Muscle layer of colon (tissue), 2 donors: ENCODE data around the gene LRP2.
"Not testable (repeated sequence)": the region's sequence is repeated elsewhere in the genome, so short reads cannot be mapped to it uniquely, and the experiment has no call there.

Experiments
- H3K27ac ChIP-seq: one replicate; pipeline ENCODE4 v1.7.0; 2013; ENCODE audit warnings: low read depth, mild to moderate bottlenecking, low read length, moderate library complexity
- H3K27me3 ChIP-seq, 2 donors: one replicate each; pipeline ENCODE4 v1.7.0; 2013; ENCODE audit warnings: low read length in 2 of 2, mild to moderate bottlenecking in 2 of 2; ENCODE audit not compliant: insufficient read depth in 2 of 2, control insufficient read depth in 1 of 2
- H3K36me3 ChIP-seq: one replicate; pipeline ENCODE4 v1.7.0; 2013; ENCODE audit warnings: mild to moderate bottlenecking, low read length; ENCODE audit not compliant: insufficient read depth
- H3K4me1 ChIP-seq: one replicate; pipeline ENCODE4 v1.7.0; 2013; ENCODE audit warnings: mild to moderate bottlenecking, low read length; ENCODE audit not compliant: insufficient read depth
- H3K4me3 ChIP-seq, 2 donors: one replicate each; pipeline ENCODE4 v1.7.0; 2013; ENCODE audit warnings: low read length in 2 of 2, low read depth in 1 of 2, mild to moderate bottlenecking in 1 of 2, moderate library complexity in 1 of 2
- H3K9ac ChIP-seq: one replicate; pipeline ENCODE4 v1.7.0; 2013; ENCODE audit warnings: low read length
- H3K9me3 ChIP-seq: one replicate; pipeline ENCODE4 v1.7.0; 2013; ENCODE audit warnings: mild to moderate bottlenecking, low read length
- donor health status: abdominal sarcoma.
- donor health status: Adenocarcinoma of cecum.

Gene LRP2

DNA sequence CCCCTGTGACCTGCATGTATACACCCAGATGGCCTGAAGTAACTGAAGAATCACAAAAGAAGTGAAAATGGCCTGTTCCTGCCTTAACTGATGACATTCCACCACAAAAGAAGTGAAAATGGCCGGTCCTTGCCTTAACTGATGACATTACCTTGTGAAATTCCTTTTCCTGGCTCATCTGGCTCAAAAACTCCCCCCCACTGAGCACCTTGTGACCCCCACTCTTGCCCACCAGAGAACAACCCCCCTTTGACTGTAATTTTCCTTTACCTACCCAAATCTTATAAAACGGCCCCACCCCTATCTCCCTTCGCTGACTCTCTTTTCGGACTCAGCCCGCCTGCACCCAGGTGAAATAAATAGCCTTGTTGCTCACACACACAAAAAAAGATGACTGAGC, 225.9 kb downstream of the LRP2 start:
- H3K4me1 ChIP-seq, H3K27me3 ChIP-seq, H3K9me3 ChIP-seq, H3K36me3 ChIP-seq, H3K27ac ChIP-seq, H3K4me3 ChIP-seq, H3K9ac ChIP-seq: not testable (repeated sequence)

DNA sequence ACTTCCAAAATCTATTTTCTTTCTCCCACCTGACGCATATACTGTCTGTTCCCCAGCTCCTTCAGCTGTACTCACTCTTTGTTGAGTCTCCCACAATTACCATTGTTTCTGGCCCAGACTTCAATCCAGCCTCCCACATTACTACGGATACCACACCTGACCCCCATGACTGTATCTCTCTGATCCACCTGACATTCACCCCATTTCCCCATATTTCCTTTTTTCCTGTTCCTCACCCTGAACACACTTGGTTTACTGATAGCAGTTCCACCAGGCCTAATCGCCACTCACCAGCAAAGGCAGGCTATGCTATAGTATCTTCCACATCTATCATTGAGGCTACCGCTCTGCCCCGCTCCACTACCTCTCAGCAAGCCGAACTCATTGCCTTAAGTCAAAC, 228.1 kb downstream of the LRP2 start:
- not testable (repeated sequence) for H3K4me3 ChIP-seq, H3K9ac ChIP-seq, H3K4me1 ChIP-seq, H3K27ac ChIP-seq, H3K9me3 ChIP-seq, H3K36me3 ChIP-seq, H3K27me3 ChIP-seq

DNA sequence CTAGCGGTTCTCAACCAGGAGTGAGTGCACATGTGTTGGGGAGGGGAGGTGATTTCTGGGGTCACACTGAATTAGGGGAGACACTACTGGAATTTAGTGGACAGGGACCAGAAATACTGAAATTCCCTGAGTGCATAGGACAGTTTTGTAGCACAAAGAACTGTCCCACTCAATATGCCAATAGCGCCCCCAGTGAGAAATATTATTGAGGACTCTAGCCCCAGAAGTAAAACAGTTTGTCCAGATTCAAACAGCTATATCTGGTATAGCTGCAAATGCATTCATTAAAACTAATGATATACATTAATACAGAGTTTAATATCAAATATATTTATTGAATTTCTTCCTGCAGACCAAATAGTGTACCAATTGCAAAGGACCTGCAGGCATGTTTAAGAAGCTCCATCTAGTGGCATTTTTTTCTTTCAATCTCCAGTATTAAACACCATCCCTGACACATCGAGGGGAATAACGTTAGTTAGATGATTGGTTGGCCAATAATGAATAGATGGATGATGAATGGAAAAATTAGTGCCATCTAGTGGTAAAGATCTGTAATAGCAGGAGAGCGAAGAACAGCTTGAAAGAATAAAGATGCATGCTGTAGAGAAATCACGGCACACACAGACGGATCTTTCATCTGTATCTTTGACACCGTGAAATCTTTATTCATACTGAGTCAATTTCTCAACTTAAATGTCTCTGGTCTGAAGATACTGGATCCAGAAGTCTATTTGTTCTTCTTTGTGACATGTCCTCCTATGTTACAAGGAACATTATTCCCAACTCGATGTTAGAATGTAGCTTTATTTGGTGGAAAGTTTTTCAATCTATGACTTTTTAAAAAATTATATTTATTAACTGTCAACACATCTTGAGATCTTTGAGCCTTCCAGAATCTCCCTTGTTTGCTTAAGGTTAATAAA, 230.5 kb downstream of the LRP2 start:
- Histone ChIP-seq H3K36me3 (no peaks in the 10 kb centered on the region), H3K4me1 (no peaks in the 10 kb centered on the region), H3K9me3 (no peaks in the 10 kb centered on the region), H3K27me3 (no peaks in the 10 kb centered on the region), H3K27ac (no peak overlapping the region), H3K9ac (no peak overlapping the region), H3K4me3 (no peak overlapping the region)

DNA sequence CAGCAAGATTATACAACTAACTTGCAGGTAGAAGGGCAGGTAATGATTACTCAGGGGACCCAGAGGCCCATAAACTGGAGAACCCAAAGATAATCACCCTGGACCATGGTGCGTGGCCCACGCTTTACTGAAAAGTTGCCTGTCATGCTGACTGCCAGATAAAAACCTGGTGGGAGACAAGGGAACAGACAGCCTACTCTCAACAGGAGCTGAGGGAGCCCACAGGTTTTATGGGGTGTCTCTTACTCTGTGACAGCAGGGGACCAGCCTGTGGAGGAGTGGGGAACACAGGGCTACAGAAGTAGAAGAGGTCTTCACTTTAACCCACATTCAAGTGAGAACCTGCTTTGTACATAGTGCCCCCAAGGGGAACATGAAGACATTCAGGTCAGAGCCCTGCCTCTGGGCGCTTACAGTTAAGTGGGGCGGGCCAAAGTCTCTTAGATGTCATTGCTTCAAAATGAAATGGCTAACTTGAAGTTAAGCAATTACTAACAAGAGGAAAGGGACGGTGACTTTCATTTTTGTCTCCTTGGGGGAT, 232.6 kb downstream of the LRP2 start:
- no peak overlapping the region for H3K4me3 ChIP-seq
- H3K27me3 ChIP-seq, result no peaks in the 10 kb centered on the region
- no peaks in the 10 kb centered on the region for H3K36me3 ChIP-seq
- H3K4me1 ChIP-seq, result no peaks in the 10 kb centered on the region
- no peak overlapping the region for H3K9ac ChIP-seq
- H3K9me3 ChIP-seq, result no peaks in the 10 kb centered on the region
- no peak overlapping the region for H3K27ac ChIP-seq

DNA sequence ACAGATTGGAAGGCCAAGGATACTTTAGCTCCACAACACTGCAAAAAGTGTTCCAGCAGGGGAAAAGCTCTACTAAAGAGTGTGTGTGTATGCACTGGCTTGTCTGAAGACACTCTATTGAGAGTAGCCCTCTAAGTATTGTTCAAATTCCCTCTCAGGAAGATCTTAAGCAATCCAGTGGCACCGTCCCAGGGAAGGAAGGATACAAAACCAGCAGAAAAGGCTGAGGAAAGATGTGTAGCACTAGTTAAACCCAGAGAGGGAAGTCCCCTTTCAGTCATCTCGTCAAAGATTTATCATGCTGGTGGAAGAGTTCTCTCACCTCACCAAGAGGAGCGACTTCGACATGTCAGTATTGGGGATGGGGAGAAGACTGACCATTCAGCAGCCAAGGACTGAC, 242.5 kb downstream of the LRP2 start:
- Histone ChIP-seq H3K9me3 (no peaks in the 10 kb centered on the region), H3K27ac (no peak overlapping the region), H3K4me1 (no peaks in the 10 kb centered on the region), H3K36me3 (no peaks in the 10 kb centered on the region), H3K9ac (no peak overlapping the region), H3K27me3 (no peaks in the 10 kb centered on the region), H3K4me3 (no peak overlapping the region)

DNA sequence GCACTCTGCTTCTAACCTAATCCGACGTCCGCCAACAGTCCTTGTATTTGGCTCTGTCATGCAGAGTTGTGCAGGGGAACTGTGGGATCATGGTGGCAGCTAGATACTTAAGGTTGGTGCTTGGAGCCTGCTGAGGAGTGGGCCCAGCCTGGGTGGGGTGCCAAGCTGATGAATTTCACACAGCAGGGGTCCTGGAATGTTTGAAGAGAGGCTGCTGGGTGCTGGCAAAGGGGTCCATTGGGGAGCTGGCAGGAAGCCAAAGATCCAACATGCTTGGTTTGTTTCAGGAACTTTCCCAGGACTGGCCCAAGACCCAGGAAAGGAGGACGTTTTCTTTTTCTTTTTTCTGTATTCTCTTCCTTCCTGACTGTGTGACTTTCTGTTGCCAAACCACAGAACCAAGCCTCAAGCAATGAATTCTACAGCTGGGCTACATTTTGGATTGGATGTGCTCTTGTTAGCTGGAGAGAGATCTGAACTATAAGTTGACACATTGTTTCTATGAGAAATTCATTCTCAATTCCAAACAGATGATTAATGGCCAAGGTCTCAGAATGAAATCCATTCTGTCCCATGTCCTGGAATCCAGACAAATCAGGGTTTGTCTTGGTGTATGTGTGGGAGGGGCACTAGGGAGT, 243.1 kb downstream of the LRP2 start:
- Histone ChIP-seq H3K9ac (no peak overlapping the region), H3K9me3 (no peaks in the 10 kb centered on the region), H3K27ac (no peak overlapping the region), H3K4me3 (no peak overlapping the region), H3K4me1 (no peaks in the 10 kb centered on the region), H3K27me3 (no peaks in the 10 kb centered on the region), H3K36me3 (no peaks in the 10 kb centered on the region)

DNA sequence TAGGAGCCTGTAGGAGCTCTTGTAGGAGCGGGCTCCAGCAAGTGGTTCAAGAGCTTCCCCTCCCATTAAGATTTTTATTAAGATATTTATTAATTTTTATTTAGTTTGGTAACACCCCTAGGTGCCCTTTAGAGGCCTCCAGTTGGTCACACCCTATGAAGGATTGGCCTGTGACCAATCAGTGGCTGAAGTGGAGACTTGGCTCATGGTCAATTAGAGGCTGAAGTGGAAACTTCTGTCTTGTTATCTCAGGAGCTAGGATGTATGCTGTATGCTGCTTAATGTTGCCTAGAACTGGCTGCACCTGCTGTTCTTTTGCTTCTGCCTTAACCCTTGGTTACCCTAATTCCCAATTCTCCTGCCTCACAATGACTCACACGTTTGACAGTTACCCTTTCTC, 244.3 kb downstream of the LRP2 start:
- no peak overlapping the region for H3K4me3 ChIP-seq
- no peaks in the 10 kb centered on the region for H3K9me3 ChIP-seq
- H3K36me3 ChIP-seq, result no peaks in the 10 kb centered on the region
- H3K4me1 ChIP-seq, result no peaks in the 10 kb centered on the region
- H3K27ac ChIP-seq, result no peak overlapping the region
- H3K27me3 ChIP-seq, result no peaks in the 10 kb centered on the region
- H3K9ac ChIP-seq, result no peak overlapping the region

DNA sequence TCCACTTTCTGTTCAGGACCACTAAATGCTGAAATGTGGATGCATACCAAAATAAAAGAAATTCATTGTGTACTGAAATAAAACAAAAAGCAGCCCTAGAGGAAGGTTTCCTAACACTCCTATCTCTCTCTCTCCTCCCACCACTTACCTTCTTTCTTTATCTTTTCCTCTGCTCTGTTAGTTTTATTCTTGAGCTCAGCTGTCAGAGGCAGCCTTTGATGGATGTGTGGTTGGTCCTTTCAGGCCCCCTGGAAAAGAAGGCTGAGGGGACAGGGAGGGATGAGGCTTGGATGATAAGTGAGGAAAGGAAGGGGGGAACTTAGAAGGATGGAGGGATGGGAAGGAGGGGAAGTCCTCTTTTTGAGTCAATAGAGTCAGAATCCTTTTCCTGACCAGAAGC, 245.3 kb downstream of the LRP2 start:
- Histone ChIP-seq H3K4me1 (no peaks in the 10 kb centered on the region), H3K36me3 (no peaks in the 10 kb centered on the region), H3K27ac (no peak overlapping the region), H3K9ac (no peak overlapping the region), H3K4me3 (no peak overlapping the region), H3K27me3 (no peaks in the 10 kb centered on the region), H3K9me3 (no peaks in the 10 kb centered on the region)

DNA sequence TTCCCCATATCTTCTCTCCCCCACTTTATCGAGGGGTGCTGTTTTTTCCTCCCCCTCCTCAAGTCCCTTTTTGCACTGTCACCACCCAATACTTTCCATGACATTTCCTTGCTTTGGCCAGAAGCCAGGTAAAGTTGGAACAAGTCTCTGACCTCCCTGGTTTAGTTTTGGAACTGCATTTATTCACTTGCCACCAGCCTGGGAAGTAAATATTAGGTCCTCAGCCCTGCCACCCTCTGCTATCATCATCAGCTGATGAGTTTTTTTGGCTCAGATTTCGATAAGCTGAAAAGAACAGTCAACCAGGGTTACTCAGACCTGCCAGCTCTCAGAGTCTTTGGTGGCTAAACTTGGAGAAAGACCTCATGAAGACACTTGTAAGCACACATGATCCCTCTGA, 246.0 kb downstream of the LRP2 start:
- no peaks in the 10 kb centered on the region for H3K36me3 ChIP-seq
- H3K4me1 ChIP-seq, result no peaks in the 10 kb centered on the region
- H3K27ac ChIP-seq, result no peak overlapping the region
- no peak overlapping the region for H3K4me3 ChIP-seq
- no peaks in the 10 kb centered on the region for H3K9me3 ChIP-seq
- no peaks in the 10 kb centered on the region for H3K27me3 ChIP-seq
- H3K9ac ChIP-seq, result no peak overlapping the region

DNA sequence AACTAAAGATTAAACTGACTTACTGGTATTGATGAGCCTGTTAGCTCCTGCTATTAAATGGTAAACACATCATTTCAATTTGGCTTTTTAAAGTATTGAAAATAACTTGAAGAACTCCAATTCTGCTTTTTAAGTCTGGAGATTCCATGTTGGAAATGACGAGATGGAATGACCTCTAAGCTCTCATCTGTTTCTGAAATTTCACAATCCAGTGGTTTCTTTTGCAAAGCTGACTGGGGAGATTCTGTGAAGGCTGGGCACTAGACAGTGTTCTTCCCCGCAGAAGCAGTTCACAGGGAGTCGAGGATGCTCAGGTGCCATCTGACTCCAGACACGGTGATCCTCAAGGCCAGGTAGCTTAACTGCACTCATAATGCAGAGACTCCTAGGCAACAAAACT, 248.3 kb downstream of the LRP2 start:
- Histone ChIP-seq H3K36me3 (no peaks in the 10 kb centered on the region), H3K4me1 (no peaks in the 10 kb centered on the region), H3K27ac (no peak overlapping the region), H3K4me3 (no peak overlapping the region), H3K27me3 (no peaks in the 10 kb centered on the region), H3K9me3 (no peaks in the 10 kb centered on the region), H3K9ac (no peak overlapping the region)

DNA sequence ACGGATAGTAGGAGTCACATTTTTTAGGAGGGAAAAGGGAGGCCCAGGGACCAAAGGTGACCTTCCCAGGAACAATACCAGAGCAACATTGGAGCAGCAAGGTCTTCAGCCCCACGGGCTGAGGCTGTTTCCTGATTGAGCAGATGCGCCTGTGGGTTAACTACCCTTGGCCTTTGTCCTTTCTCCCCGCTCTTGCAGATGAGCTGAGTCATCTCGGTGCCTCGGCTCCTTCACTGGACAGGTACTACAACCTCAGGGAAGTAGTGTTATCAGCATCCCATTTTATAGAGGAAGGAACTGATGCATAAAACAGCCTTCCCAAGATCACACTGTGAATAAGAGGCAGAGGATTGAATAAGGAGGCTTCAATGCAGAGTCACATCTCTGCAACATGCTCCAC, 249.5 kb downstream of the LRP2 start:
- Histone ChIP-seq H3K4me3 (no peak overlapping the region), H3K27ac (no peak overlapping the region), H3K27me3 (no peaks in the 10 kb centered on the region), H3K9ac (no peak overlapping the region), H3K9me3 (no peaks in the 10 kb centered on the region), H3K4me1 (no peaks in the 10 kb centered on the region), H3K36me3 (no peaks in the 10 kb centered on the region)
